MV-4-11 (cell line): Measurements from ENCODE around the gene C14orf93.

Source experiments
- DNase-seq: peaks from one replicate; lab custom pipeline; 2025; lab: John Stamatoyannopoulos, UW

Gene C14orf93

DNA sequence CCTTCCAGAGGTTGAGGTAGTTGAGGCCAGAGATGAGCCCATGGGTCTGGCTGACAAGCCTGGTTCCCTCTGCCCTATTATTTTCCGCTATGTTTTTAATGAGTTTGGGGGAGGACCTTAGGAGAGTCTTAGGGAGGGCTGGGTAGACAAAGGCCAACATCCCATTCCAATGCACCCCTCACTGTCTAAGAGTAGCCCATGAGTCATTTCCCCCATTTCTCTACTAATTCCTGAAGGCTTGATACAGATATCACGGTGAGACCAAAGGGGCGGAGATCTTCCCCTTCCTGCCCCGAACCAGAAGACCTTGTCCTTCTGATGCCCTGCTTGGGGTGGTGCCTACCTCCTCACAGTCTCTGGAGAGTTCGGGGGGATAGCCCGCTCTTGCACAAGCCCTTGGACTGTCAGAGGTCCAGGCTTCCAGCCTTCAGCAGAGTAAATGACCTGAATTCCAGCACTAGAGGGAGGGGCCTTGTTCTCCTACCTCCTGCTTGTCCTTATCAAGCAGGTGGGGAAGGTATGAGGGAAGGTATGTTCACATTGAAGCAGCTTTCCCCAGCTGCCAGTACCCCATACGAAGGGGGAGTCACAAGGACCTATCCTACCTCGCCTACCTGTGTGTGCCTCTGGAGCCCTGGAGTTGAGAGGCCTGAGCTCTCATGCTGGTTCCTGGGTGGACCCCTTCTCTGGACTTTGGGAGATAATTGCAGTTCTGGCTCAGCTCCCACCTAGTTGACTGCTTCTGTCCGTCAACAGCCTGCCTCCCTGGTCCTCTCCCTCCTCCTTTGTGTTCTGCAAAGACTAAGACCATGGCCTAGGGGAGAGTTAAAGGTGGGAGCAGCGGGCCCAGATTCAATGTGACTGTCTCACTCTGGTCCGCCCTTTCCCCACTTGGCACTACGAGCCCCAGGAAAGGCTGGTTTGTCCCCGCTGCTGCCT is 35.7 kb upstream of the C14orf93 start:
- DNase-seq: no peak

DNA sequence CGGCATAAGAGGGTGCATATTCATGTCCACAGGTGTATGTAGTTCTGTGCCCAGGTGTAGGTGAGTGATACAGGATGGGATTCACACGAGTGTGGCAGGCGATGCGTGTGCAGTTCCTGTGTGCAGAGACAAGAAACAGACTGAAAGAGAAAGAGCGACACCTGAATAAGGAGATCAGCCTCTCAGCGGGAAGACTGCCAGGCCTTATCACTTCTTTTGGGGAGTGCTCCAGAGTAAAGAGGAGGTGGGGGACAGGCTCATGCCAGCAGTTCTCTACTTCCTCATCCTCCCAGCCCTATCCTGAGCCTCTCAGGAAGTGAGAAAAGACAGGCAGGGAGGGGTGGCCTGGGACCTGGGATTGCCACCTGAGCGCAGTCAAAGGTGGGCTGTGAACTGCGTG is 34.9 kb upstream of the C14orf93 start:
- DNase-seq: no peak

DNA sequence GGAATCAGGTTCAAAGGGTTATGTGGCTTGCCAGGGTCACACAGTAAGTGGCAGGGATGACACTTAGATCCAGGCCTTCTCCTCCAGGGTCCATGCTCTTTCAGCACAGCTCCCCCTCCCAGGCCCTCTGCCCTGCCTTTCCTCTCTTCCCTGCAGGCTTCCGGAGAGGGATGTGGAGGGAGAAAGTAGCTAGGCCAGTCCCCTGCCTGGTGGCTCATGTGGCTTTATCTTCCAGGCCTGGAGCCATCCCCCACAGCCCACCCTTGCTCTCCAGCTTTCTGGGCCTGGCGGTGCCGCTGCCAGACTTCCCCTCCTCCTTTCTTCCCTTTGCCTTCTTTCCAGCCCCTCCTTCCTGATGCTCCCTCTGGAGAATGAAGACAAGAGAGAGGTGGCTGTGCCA is 33.8 kb upstream of the C14orf93 start:
- DNase-seq: no peak

DNA sequence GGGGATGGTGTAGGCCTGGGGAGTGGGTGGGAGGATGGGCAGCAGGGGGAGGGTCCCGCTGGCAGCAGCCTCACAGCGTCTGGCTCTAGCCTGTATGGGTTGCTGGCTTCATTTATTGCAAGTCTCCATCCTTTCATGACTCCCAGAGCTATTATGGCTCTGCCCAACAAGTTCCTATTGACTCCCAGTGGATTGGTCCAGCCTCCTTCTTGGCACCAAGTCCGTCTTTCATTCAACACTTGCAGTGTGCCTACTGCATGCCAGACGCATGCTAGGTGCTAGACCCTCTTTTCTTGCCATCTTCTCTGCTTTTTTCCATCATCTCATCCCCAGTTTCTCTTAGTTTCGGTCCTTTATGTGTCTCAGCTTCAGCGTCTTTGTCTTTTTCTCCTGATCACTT is 33.2 kb upstream of the C14orf93 start:
- DNase-seq: no peak

DNA sequence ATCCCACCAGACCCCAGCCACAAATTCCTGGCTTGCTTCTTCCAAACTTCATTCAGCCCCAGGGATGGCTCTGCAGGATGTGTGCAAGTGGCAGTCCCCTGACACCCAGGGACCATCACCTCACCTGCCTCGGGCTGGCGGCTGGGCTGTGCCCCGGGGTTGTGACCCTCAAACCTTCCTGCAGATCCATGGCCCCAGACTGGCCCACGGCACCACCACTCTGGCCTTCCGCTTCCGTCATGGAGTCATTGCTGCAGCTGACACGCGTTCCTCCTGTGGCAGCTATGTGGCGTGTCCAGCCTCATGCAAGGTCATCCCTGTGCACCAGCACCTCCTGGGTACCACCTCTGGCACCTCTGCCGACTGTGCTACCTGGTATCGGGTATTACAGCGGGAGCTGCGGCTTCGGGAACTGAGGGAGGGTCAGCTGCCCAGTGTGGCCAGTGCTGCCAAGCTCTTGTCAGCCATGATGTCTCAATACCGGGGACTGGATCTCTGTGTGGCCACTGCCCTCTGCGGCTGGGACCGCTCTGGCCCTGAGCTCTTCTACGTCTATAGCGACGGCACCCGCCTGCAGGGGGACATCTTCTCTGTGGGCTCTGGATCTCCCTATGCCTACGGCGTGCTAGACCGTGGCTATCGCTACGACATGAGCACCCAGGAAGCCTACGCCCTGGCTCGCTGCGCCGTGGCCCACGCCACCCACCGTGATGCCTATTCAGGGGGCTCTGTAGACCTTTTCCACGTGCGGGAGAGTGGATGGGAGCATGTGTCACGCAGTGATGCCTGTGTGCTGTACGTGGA is 32.4 kb upstream of the C14orf93 start, which contains the start of gene PSMB11:
TSS of gene PSMB11 (plus strand) at position 51 of the 804 bp plus-strand sequence. CDS start at position 65, 14 bp downstream.
- no peak for DNase-seq

DNA sequence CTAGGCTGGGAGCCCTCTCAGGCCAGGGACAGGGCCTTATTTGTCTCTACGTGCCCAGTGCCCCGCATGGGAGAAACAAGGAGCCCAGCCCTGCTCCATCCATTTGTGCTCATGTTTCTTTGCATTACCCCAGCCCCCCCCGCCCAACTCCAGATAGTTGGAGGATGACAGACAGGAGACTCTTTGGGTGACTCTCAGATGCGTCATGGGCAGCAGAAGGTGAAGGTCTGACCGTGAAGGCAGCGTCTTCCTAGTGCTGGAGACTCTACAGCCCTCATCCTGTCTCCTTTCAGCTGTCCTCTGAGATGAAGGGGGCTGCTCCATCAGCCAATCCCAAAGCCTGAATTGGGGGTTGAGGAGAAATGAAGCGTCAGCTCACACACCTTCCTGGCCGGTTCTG is 31.8 kb upstream of the C14orf93 start:
- no peak for DNase-seq

DNA sequence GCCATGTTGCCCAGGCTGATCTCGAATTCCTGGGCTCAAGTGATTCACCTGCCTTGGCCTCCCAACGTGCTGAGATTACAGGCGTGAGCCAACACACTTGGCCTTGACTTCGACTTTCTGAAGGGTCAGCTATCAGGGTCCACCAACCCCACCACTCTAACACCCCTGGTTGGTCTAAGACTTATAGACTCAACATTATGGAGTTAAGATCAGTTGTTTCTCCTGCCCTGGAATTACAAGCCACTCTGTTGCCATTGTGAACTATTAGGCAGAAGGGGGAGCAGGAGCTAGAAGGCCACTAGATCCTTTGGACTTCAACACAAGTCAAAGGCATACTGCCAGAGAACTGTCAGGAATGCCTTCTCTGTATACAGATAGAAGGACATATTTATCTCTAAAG is 30.2 kb upstream of the C14orf93 start:
- no peak for DNase-seq

DNA sequence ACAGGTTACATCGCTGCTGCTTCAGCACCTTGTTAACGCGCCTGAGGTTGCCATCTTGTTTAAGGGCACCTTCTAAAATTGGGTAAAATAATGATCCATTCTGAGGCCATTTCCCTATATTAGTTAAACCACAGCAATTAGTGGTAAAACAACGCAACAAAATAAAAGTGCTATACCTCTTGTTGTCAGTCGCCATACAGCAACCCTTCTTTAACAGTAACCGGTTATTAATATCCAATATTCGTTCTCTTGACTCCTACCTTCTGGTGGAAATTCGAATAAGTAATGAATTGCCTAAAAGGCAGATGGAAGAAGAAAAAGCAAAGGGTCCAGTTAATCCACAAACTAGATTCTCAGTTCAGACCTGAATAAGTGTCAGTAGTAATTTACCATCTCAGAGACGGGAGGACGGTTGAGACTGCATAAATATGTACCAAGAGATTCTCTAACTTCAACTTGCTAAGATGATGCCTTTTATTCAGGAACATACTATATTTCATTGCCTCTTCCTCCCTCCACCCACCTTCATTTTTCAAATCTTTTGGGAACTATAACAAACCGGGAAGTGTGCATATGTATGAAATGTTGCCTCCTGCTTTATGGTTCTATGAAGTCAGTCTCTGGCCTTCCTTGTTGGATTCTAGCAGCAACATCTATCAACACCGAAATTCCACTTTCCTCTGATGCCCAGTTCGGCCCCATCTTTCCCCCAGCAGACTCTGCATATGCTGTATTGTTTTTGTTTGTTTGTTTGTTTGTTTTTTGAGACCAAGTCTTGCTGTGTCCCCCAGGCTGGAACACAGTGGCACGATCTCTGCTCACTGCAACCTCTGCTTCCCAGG is 25.6 kb upstream of the C14orf93 start:
- no peak for DNase-seq

DNA sequence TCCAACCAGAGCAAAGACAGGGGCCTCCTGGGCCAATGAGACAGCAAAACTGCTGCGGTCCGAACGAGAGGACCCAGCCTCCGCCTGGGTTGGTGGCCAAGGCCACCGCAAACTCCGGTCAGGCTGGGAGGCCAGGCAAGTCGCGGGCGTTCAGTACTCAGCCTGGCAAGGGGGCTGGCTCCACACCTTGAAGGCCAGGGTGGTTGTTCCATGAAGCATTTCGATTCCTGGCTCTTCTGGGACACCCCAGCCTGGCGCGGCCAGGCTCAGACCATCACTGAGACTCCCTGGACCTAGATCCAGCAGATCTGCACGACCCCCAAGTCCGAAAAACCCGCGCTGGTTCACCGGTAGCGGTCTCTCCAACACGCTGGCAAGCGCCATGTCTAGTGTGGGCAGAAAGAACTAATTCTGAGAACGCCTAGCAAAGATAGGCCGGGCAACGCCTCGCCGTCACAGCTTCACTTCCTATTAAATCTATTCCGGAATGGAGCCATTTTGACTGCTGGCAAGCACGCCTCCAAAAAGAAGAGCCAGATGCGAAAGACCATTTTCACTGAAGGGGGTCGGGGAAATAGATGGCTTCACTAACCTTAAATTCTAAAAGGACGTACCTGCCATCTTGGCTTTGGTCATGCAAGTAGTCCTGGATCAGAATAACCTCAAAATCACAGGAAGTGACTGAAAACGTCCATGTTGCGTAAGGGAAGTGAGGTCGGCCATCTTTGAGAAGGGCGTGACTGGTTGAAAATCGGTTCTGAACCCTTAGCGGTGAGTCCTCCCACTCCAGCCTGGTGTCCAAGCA is 24.8 kb upstream of the C14orf93 start, which contains the start of gene PSMB5:
TSS of gene PSMB5 (minus strand) at position 403 of the 805 bp plus-strand sequence. CDS start at position 384, 19 bp downstream.
- no peak for DNase-seq

DNA sequence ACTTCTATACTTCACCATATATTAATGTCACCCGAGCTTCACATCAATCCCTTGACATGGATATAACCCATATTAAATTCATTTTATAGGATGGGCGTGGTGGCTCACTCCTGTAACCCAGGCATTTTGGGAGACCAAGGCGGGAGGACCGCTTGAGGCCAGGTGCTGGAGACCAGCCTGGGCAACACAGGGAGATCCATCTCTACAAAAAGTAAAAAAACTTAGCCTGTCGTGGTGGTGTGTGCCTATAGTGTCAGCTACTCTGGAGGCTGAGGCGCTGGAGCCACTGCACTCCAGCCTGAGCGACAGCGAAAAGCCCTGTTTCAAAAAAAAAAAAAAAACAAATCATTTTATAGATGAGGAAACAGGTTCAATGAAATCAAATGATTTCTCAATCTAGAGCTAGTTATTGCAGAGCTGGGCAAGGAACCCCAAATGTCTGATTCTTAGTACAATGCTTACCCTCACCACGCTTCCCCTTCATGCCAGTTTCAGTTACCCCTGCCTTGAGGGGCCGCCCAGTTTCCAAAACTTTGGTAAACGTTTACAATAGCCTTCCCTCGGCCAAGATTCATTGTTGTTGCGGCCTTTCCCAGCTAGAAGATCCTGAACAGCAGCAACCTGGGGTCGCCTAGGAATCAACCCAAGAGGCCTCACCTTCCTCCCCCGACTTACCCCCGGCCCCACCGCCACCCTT is 24.0 kb upstream of the C14orf93 start:
- DNase-seq: no peak

DNA sequence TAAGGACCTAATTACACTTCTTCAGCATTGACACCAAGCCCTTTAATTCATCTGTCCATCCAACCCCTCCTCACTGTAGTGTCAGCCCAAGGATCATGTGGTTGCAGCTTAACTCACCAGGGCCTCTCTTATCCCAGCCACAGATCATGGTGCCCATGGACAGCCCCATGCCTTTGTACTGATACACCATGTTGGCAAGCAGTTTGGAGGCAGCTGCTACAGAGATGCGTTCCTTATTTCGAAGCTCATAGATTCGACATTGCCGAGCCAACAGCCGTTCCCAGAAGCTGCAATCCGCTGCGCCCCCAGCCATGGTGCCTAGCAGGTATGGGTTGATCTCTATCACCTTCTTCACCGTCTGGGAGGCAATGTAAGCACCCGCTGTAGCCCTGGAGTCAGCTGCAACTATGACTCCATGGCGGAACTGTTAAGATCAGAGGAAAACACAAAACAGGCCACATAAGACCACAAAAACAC is 23.3 kb upstream of the C14orf93 start:
- DNase-seq: no peak

DNA sequence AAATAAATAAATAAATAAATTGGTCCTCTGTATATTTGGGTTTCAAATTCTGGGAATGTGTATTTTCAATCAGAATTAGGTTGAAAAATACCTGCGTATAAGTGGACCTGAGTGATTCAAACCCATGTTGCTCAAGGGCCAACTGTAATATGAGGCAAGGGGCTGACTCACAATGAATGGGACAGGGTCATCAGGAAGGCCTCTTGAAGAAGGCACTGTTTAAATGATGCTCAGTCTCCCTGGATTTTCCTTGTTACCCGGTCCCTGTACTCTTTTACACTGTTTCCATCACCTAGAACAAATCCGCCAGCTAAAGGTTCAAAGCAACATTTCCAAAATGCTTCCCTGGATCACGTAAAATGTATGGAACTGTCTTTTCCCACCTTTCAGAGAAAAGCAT is 21.0 kb upstream of the C14orf93 start:
- DNase-seq: no peak

DNA sequence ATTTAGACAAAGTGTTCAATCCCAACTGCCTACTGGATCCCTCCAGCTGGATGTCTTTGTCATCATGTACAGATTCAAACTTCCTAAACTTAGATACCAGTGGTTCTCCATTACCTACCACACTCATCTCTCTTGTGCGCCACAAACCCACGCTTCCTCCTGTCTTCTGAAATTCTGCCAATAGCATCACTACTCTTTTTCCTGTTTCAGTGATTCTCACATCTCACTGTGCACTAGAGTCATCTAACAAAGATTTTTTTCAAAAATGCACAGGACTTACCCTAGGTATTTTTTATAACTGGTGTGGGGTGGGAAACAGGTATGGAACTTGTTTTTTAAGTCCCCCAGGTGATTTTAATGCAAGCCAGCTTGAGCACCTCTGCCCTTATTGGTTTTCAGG is 18.9 kb upstream of the C14orf93 start:
- peak; percentile 59 for DNase-seq

DNA sequence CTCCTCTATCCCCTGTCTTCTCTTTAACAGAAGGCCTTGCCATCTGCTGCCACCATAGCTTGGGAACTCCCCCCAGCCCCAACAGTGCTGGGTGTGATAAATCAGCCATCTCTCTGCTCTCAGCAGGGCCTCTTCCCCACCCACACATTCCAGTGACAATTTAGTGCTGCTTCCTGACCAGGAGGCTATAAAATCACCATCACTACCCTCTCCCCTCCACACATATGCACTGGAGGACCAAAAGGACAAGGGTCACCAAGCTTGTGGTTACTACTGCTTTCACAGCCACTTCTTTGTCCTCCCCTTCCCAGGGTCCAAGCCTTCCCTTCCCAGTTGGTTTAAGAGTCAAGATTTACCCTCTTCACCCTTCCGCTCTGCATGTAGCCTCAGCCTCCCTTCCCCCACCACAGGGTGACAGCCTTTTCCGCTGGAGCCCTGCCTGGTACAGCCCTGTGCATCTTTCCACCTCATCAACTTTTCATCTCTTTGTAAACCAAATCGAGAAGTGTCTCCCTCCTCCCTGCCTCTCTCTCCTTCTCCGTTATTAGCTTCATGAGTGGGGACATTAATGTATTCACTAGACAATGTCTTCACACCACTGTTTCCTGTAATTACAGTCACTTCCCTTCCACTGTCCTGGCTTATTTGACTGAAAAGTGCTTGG is 15.3 kb upstream of the C14orf93 start:
- no peak for DNase-seq

DNA sequence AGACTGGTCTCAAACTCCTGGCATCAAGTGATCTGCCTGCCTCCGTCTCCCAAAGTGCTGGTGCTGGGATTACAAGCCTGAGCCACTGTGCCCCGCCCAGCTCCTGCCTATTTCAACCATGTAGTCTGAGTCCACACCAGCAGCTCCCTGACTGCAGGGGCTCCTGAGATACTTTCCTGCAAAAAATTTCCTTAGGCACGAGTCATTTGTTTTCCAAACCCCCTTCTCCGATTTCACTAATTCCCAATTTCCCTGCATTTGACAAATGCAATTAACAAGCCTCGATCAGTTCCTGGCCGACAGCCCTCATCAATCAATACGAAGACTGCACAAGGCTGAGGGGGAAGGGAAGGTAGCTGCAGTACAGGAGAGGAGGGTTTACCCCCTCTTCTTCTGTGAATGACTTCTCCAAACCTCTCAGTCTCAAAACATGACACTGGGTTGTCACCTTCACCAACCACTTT is 14.7 kb upstream of the C14orf93 start:
- no peak for DNase-seq

DNA sequence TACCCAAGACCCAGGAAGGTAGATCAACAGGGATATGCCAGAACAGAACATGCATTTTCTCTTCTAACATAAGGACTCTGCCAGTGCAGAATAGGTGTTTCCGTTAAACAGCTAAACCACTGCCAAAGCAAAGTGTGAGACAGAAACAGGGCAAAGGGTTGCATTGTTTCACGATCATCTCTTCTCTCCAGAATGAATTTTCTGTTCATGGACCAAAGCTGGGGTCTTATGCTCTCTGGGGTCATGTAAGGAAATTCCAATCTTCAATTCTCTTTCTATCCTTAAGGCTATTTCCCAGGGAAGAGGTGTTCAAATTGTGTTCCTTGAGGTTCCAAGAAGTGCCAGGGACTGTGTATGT is 13.8 kb upstream of the C14orf93 start:
- no peak for DNase-seq

DNA sequence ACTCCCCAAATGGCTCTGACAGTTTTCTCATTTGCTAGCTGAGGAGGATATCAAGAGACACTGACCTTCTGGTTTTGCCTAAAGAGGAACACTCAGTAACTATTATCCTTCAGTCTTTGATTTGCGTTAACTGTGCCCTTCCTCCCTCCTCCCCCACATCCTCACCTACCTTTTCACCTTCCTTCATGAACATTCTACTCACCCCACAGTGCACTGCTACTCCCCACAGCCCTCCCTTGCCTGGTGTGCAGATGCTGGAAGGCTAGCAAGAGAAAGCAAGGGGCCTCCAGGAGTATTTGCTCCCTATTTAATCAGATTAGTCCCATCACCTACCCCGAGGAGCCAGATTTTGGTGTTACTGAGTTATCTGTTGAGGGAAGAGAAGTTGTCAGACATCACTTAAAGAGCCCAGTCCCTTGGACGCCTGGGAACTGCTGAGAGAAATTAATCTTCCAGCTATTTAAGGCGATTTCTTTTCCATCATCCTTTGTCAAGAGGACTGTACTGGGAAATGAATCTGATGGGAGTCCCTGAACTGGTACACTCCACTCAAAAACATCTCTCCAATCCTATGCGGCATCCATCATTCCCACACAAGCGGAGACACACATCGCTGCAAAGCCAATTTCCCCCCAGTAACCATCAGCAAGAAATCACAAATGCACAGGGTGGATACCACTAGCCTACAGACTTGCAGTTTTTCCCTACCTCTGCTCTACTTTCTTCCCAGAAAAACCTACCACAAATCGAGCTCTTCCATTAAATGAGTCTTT is 13.3 kb upstream of the C14orf93 start:
- DNase-seq: no peak

DNA sequence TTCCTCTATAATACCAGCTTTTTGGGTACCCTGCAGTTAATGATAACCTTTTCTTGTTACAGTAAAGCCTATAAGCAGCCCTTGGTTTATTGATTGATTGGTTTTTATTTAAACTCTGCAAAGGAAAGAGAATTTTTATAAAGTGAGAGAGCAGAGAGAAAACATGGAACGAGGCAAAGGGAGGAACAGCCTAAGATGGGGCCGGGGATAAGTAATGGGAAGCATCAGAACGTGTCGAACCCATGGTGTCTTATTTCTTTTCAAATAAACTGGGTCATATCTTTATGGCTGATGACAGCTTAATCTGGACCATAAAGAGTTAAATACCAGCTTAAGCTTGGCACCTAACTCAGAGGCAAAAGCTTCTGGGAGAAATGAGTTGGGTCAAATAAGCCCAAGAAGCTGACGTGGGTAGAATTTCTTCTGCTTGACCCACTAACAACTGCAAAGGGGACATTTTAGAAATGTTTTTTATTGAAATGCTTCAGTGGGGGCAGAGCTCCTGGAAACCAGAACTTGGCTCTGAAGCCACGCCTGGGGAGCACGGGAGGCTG is 12.0 kb upstream of the C14orf93 start:
- DNase-seq: no peak

DNA sequence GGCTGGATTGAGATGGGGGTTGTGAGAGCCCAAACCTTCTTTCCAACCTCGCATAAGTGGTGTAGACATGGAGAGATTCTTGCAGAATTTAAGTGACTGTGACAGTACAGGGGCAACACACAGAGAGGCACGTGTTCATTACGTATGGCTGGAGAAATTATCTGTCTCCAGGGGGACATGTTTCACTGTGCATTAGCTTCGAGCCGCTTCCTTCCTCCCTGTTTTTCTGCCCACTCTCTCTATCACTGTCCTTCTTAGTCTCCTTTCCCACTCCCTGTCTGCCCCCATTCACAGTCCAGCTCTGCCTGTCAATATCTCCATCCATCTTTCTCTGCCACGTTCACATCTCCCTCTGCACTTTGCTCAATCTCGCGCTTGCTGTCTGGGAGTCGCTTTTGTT is 11.5 kb upstream of the C14orf93 start:
- no peak for DNase-seq
